Measurements from ENCODE around the gene TBC1D9. TPM values are rescaled to one million over a fixed set of nuclear protein-coding genes. Genes with fewer than 3 reads are reported as not detected.

The TBC1D9 gene
- total RNA-seq, 1 donor from 2014 or later, result 42.6 TPM

DNA sequence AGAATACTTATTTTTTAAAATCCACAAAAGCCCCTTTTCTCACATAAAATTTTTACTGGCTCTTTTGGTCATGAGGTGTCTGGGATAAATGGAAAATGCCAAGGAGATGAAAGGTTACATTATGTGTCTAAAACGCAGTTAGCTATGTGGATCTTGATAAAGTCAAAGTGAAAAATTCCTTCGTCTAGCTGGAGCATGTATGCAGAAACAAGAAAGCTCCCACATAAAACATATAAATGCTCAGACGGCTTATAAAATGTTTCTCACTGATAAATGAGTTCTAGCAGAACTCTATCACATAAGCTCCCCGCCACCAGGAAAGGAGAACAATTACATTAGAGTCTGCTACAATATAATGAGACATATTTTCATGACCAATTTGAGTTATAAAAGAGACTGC, 83.8 kb downstream of the TBC1D9 start:
- no peak for DNase-seq
- intact Hi-C loops (cut with DNase I), result no loop called here
- TF ChIP-seq CTCF (IDR thresholded peaks at IDR 0.05), result no peak
- Histone ChIP-seq H3K36me3 (peaks cover 55% of the 10 kb centered on the region), H3K9me3 (no peaks in the 10 kb centered on the region), H3K27ac (no peak overlapping the region), H3K4me1 (no peaks in the 10 kb centered on the region), H3K4me3 (no peak overlapping the region), H3K27me3 (ENCODE audit: low read depth) (no peaks in the 10 kb centered on the region)
- ATAC-seq, result no peak

DNA sequence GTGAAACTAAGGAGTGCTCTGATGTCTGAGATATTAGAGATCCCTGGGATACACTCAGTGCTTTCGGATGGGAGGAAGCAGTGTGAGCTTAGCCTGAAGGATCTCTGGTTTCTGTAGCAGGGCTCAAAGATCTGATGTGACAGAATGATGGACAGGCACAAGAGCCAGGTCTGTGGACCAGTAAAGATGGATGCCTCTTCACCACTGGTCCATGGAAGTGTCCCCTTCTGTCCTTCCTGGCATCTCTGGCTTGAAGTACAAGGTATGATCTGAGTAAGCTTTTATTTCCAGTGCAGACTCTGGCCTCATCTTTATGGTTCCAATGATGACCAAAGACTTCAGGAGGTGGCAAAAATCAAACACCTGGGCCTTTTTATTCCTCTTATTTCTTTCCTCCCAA, 88.1 kb downstream of the TBC1D9 start:
- no peaks in the 10 kb centered on the region for H3K4me1 ChIP-seq
- H3K36me3 ChIP-seq, result peaks cover 54% of the 10 kb centered on the region
- TF ChIP-seq CTCF (IDR thresholded peaks at IDR 0.05), result no peak
- intact Hi-C loops (cut with DNase I), result no loop called here
- no peak overlapping the region for H3K4me3 ChIP-seq
- DNase-seq (no peak), ATAC-seq (no peak)
- H3K27ac ChIP-seq, result no peak overlapping the region
- H3K9me3 ChIP-seq, result no peaks in the 10 kb centered on the region
- no peaks in the 10 kb centered on the region for H3K27me3 ChIP-seq (ENCODE audit: low read depth)

DNA sequence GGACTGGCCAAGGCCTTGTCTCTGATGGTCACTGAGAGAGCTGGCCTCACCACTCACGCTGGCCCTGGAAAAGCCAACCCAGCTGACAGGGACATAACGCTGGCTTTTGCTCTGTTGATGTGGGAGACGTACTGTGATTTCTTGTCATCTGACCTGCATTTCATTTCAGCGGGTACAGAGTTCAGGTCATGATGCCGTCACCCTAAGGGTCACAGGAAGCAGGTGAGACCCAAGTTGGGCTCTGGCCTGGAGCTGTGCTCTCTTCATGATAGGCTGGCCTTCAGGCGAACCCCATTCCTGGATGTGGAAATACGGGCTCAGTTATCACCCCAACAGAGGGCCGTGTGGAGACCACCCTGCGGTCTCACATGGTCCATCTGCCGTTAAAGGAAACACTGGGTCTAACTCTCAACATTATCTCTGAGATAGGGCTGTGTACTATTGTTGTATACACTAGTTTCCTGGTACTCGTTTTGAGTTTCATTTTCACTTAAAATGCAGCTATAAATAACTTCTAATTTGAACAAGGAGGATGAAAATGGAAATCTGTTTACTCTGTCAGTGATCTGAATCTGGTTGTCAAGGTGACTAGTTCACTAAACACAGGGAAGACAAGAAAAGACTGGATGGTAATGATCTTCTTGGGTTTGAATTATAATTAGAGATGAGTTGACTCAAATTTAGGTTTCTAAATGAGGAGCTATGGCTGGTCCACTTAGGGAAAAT, 89.1 kb downstream of the TBC1D9 start:
- no peaks in the 10 kb centered on the region for H3K9me3 ChIP-seq
- H3K27ac ChIP-seq, result peak overlapping the region; percentile 54
- DNase-seq (no peak), ATAC-seq (peak; percentile 16 to 37)
- no peak overlapping the region for H3K4me3 ChIP-seq
- no peaks in the 10 kb centered on the region for H3K27me3 ChIP-seq (ENCODE audit: low read depth)
- no peak for TF ChIP-seq CTCF (IDR thresholded peaks at IDR 0.05)
- no peaks in the 10 kb centered on the region for H3K4me1 ChIP-seq
- intact Hi-C loops (cut with DNase I), result no loop called here
- H3K36me3 ChIP-seq, result peaks cover 62% of the 10 kb centered on the region

- H3K36me3 ChIP-seq, result peaks cover 71% of the 10 kb centered on the region
- intact Hi-C loops (cut with DNase I), result no loop called here
- TF ChIP-seq CTCF (IDR thresholded peaks at IDR 0.05), result no peak
- no peaks in the 10 kb centered on the region for H3K9me3 ChIP-seq
- no peak overlapping the region for H3K27ac ChIP-seq
- H3K27me3 ChIP-seq (ENCODE audit: low read depth), result no peaks in the 10 kb centered on the region
- no peak overlapping the region for H3K4me3 ChIP-seq
- no peak for DNase-seq
- ATAC-seq, result peak; percentile 17 to 59
- no peaks in the 10 kb centered on the region for H3K4me1 ChIP-seq
Measured at GRCh38 chr4:140662082-140662869, 93.9 kb downstream of the TBC1D9 start.

GRCh38 chr4:140661550-140661949, 94.6 kb downstream of the TBC1D9 start:
- ATAC-seq, result no peak
- no peak for TF ChIP-seq CTCF (IDR thresholded peaks at IDR 0.05)
- no peaks in the 10 kb centered on the region for H3K9me3 ChIP-seq
- H3K36me3 ChIP-seq, result peaks cover 72% of the 10 kb centered on the region
- intact Hi-C loops (cut with DNase I), result no loop called here
- no peaks in the 10 kb centered on the region for H3K4me1 ChIP-seq
- no peak overlapping the region for H3K4me3 ChIP-seq
- no peaks in the 10 kb centered on the region for H3K27me3 ChIP-seq (ENCODE audit: low read depth)
- no peak overlapping the region for H3K27ac ChIP-seq
- DNase-seq, result no peak

Data from lower lobe of right lung (tissue), 2 donors.